ENCODE measurements around the gene DNAH8.

- no peak for TF ChIP-seq POLR2A (IDR thresholded peaks at IDR 0.05)
- TF ChIP-seq CTCF (IDR thresholded peaks at IDR 0.05 in 4 of 5, conservative IDR thresholded peaks at IDR 0.05 in 1 of 5): no peak
Observed at GRCh38 chr6:39016839-39017546, 301.9 kb downstream of the DNAH8 start.

All from gastrocnemius medialis (tissue), 4 donors.